ENCODE results near the gene TMEM145.

DNA sequence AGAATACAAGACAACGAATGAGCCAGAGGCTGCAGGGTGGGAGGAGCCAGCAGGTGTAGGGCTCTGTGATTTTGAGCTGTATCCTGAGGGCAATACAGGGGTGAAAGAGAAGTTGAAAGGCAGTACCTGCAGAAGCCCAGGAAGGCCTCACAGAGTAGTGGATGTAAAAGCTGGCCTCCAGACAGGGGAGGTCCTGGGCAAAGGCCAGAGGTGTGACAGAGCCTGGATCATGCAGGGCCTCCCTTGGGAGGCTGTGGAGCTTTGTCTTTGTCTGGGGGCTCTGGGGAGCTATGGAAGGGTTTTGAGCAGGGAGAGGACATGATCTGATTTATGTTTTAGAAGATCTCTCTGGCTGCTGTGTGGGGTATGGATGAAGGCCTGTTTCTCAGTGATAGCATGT lies 15.0 kb downstream of the TMEM145 start:
- TF ChIP-seq, protein P1, sequence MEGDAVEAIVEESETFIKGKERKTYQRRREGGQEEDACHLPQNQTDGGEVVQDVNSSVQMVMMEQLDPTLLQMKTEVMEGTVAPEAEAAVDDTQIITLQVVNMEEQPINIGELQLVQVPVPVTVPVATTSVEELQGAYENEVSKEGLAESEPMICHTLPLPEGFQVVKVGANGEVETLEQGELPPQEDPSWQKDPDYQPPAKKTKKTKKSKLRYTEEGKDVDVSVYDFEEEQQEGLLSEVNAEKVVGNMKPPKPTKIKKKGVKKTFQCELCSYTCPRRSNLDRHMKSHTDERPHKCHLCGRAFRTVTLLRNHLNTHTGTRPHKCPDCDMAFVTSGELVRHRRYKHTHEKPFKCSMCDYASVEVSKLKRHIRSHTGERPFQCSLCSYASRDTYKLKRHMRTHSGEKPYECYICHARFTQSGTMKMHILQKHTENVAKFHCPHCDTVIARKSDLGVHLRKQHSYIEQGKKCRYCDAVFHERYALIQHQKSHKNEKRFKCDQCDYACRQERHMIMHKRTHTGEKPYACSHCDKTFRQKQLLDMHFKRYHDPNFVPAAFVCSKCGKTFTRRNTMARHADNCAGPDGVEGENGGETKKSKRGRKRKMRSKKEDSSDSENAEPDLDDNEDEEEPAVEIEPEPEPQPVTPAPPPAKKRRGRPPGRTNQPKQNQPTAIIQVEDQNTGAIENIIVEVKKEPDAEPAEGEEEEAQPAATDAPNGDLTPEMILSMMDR (optimal IDR thresholded peaks at IDR 0.05 in 1 of 3, IDR thresholded peaks at IDR 0.05 in 1 of 3, conservative IDR thresholded peaks at IDR 0.05 in 1 of 3; ENCODE audit: extremely low read depth in 1 of 3, insufficient read depth in 2 of 3, low read length in 3 of 3), result no peak
- TF ChIP-seq EZH2 (IDR thresholded peaks at IDR 0.05; ENCODE audit: low read length), result no peak

All from keratinocyte (primary cell).